Neuronal stem cell (in vitro differentiated cells): ENCODE results near the gene SRGAP3.
A peak's percentile ranks its signal among the peaks of the same experiment; 100 is the strongest.

Source experiments
- DNase-seq: peaks from one replicate; pipeline ENCODE4 v3.0.0-alpha.2; 2013; ENCODE audit warnings: low spot score
- H2AFZ ChIP-seq: one replicate; pipeline ENCODE4 v1.6.1; 2013; ENCODE audit warnings: mild to moderate bottlenecking, low read length, inconsistent platforms
- H2AK5ac ChIP-seq: 2 replicates; pipeline ENCODE4 v1.6.1; 2013; ENCODE audit warnings: low read depth, mild to moderate bottlenecking, inconsistent platforms, low read length, moderate library complexity, mixed read lengths
- H2BK120ac ChIP-seq: 2 replicates; pipeline ENCODE4 v1.6.1; 2013; ENCODE audit warnings: low read depth, mild to moderate bottlenecking, inconsistent platforms, low read length, moderate library complexity, mixed read lengths
- H2BK12ac ChIP-seq: one replicate; pipeline ENCODE4 v1.6.1; 2013; ENCODE audit warnings: low read length, inconsistent platforms
- H2BK15ac ChIP-seq: 2 replicates; pipeline ENCODE4 v1.6.1; 2013; ENCODE audit warnings: mild to moderate bottlenecking, low read length, inconsistent platforms, mixed read lengths
- H2BK5ac ChIP-seq: one replicate; pipeline ENCODE4 v1.6.1; 2013; ENCODE audit warnings: inconsistent platforms, mild to moderate bottlenecking, low read length, moderate library complexity
- H3K14ac ChIP-seq: one replicate; pipeline ENCODE4 v1.6.1; 2013; ENCODE audit warnings: low read length, inconsistent platforms
- H3K18ac ChIP-seq: 2 replicates; pipeline ENCODE4 v1.6.1; 2013; ENCODE audit warnings: low read length, inconsistent platforms
- H3K23ac ChIP-seq: 2 replicates; pipeline ENCODE4 v1.6.1; 2013; ENCODE audit warnings: low read depth, mild to moderate bottlenecking, mixed read lengths, low read length, inconsistent platforms; ENCODE audit not compliant: poor library complexity
- H3K27ac ChIP-seq: replicated peaks from 3 replicates; pipeline ENCODE4 v1.5.1; 2013; ENCODE audit warnings: low read length, inconsistent platforms
- H3K27me3 ChIP-seq, 3 experiments: 2 replicates each; pipeline ENCODE4 v1.6.1; 2013; ENCODE audit warnings: low read length in 3 of 3, mild to moderate bottlenecking in 2 of 3, inconsistent platforms in 1 of 3, low read depth in 1 of 3, mixed read lengths in 1 of 3, moderate library complexity in 1 of 3; ENCODE audit not compliant: control insufficient read depth in 3 of 3, insufficient read depth in 3 of 3
- H3K36me3 ChIP-seq, 2 donors: replicated peaks in 1 of 2; 2 replicates each; pipeline ENCODE4 v1.6.1; 2013; ENCODE audit warnings: low read length in 2 of 2; ENCODE audit not compliant: control insufficient read depth in 2 of 2, insufficient read depth in 2 of 2
- H3K4ac ChIP-seq: 2 replicates; pipeline ENCODE4 v1.6.1; 2013; ENCODE audit warnings: inconsistent platforms, mild to moderate bottlenecking, low read length, moderate library complexity
- H3K4me1 ChIP-seq, 2 donors: 1 replicate in 1 of 2; 2 replicates in 1 of 2; pipeline ENCODE4 v1.6.1; 2013; ENCODE audit warnings: low read length in 2 of 2, low read depth in 1 of 2; ENCODE audit not compliant: control insufficient read depth in 2 of 2, insufficient read depth in 1 of 2
- H3K4me2 ChIP-seq: one replicate; pipeline ENCODE4 v1.6.1; 2013; ENCODE audit warnings: mild to moderate bottlenecking, low read length, inconsistent platforms; ENCODE audit not compliant: insufficient read depth, poor library complexity, severe bottlenecking
- H3K4me3 ChIP-seq, 2 donors: 2 replicates each; pipeline ENCODE4 v1.5.1; 2013; ENCODE audit warnings: low read length in 2 of 2, mild to moderate bottlenecking in 2 of 2, inconsistent platforms in 1 of 2, moderate library complexity in 1 of 2
- H3K79me1 ChIP-seq: one replicate; pipeline ENCODE4 v1.6.1; 2013; ENCODE audit warnings: low read depth, mild to moderate bottlenecking, inconsistent platforms, low read length, moderate library complexity
- H3K9ac ChIP-seq: one replicate; pipeline ENCODE4 v1.6.1; 2013; ENCODE audit warnings: mild to moderate bottlenecking, low read depth, low read length, inconsistent platforms; ENCODE audit not compliant: poor library complexity
- H3K9me3 ChIP-seq, 2 donors: replicated peaks in 1 of 2; 2 replicates each; pipeline versions ENCODE3 to v1.6.1; 2013; ENCODE audit warnings: low read length in 2 of 2, mild to moderate bottlenecking in 2 of 2, inconsistent platforms in 1 of 2, low read depth in 1 of 2, mixed read lengths in 1 of 2, moderate library complexity in 1 of 2; ENCODE audit not compliant: control insufficient read depth in 2 of 2, insufficient read depth in 1 of 2
- H4K8ac ChIP-seq: one replicate; pipeline ENCODE4 v1.6.1; 2013; ENCODE audit warnings: low read depth, mild to moderate bottlenecking, inconsistent platforms, low read length, moderate library complexity
- H4K91ac ChIP-seq: one replicate; pipeline ENCODE4 v1.6.1; 2013; ENCODE audit warnings: low read length, low read depth, mild to moderate bottlenecking, inconsistent platforms; ENCODE audit not compliant: poor library complexity
- WGBS, 2 donors: extraction: QIAGEN DNeasy Blood & Tissue Kit; methylation state at CpG; one replicate each; pipeline ENCODE4 v1.1.7; 2013; ENCODE audit warnings: missing lambda C conversion rate in 2 of 2, mixed read lengths in 1 of 2; ENCODE audit not compliant: insufficient read length in 2 of 2, insufficient replicate concordance in 1 of 2; ENCODE audit errors: extremely low coverage in 2 of 2; 5-methylcytosine and 5-hydroxymethylcytosine counted together

The SRGAP3 gene

GRCh38 chr3:8980756-8981257 lies 268.6 kb downstream of the SRGAP3 start:
- no peak for DNase-seq
- Histone ChIP-seq H2AK5ac (no peak overlapping the region), H2BK120ac (no peak overlapping the region), H2AFZ (no peak overlapping the region), H3K14ac (no peak overlapping the region), H2BK12ac (no peak overlapping the region), H3K27ac (no peak overlapping the region), H3K18ac (peak overlapping the region; percentile 0), H4K91ac (no peak overlapping the region), H4K8ac (no peak overlapping the region), H3K9me3 (peaks cover 2 to 6% of the 10 kb centered on the region in 2 donors), H3K27me3 (no peaks in the 10 kb centered on the region), H2BK15ac (no peak overlapping the region), H3K36me3 (peaks cover 0 to 20% of the 10 kb centered on the region in 2 donors), H3K79me1 (no peaks in the 10 kb centered on the region), H3K4ac (no peak overlapping the region), H3K4me1 (peaks cover 2 to 6% of the 10 kb centered on the region in 2 donors), H3K4me3 (no peak overlapping the region), H3K4me2 (no peak overlapping the region), H3K9ac (no peak overlapping the region), H2BK5ac (peak overlapping the region; percentile 8), H3K23ac (no peak overlapping the region)
- WGBS, 2 donors, result no CpG with 5 or more reads among the region's 6 CpGs

GRCh38 chr3:8979262-8979661 lies 270.2 kb downstream of the SRGAP3 start:
- peaks cover 2 to 6% of the 10 kb centered on the region in 2 donors for H3K9me3 ChIP-seq
- H2BK5ac ChIP-seq, result no peak overlapping the region
- H2BK12ac ChIP-seq, result no peak overlapping the region
- no peak overlapping the region for H3K4me3 ChIP-seq
- peaks cover 2 to 8% of the 10 kb centered on the region in 2 donors for H3K4me1 ChIP-seq
- H3K27me3 ChIP-seq, result no peaks in the 10 kb centered on the region
- H3K23ac ChIP-seq, result no peak overlapping the region
- H3K4me2 ChIP-seq, result no peak overlapping the region
- H4K8ac ChIP-seq, result no peak overlapping the region
- H3K27ac ChIP-seq, result no peak overlapping the region
- H3K4ac ChIP-seq, result no peak overlapping the region
- peaks cover 0 to 5% of the 10 kb centered on the region in 2 donors for H3K36me3 ChIP-seq
- H2BK120ac ChIP-seq, result no peak overlapping the region
- no CpG with 5 or more reads among the region's 1 CpG for WGBS, 2 donors
- H2AFZ ChIP-seq, result no peak overlapping the region
- H3K79me1 ChIP-seq, result no peaks in the 10 kb centered on the region
- no peak overlapping the region for H2BK15ac ChIP-seq
- H3K18ac ChIP-seq, result no peak overlapping the region
- DNase-seq, result no peak
- no peak overlapping the region for H3K14ac ChIP-seq
- H4K91ac ChIP-seq, result no peak overlapping the region
- H3K9ac ChIP-seq, result no peak overlapping the region
- no peak overlapping the region for H2AK5ac ChIP-seq

- Histone ChIP-seq H3K4me3 (no peak overlapping the region), H3K4ac (no peak overlapping the region), H2BK12ac (no peak overlapping the region), H2AFZ (no peak overlapping the region), H4K91ac (no peak overlapping the region), H3K23ac (no peak overlapping the region), H3K9ac (no peak overlapping the region), H2BK120ac (no peak overlapping the region), H3K79me1 (no peaks in the 10 kb centered on the region), H2AK5ac (no peak overlapping the region), H3K27me3 (no peaks in the 10 kb centered on the region), H2BK15ac (no peak overlapping the region), H3K9me3 (peaks cover 2 to 6% of the 10 kb centered on the region in 2 donors), H3K36me3 (no peaks in the 10 kb centered on the region), H3K4me2 (no peak overlapping the region), H3K4me1 (peaks cover 2 to 8% of the 10 kb centered on the region in 2 donors), H4K8ac (no peak overlapping the region), H2BK5ac (no peak overlapping the region), H3K14ac (no peak overlapping the region), H3K18ac (no peak overlapping the region), H3K27ac (no peak overlapping the region)
- no peak for DNase-seq
- no CpG with 5 or more reads among the region's 3 CpGs for WGBS, 2 donors
Observed at GRCh38 chr3:8978551-8978950, 270.9 kb downstream of the SRGAP3 start.

GRCh38 chr3:8976540-8977182 lies 272.8 kb downstream of the SRGAP3 start:
- H3K4me2 ChIP-seq, result no peak overlapping the region
- H3K9me3 ChIP-seq, result peaks cover 2 to 6% of the 10 kb centered on the region in 2 donors
- H2BK15ac ChIP-seq, result no peak overlapping the region
- no peak overlapping the region for H2BK5ac ChIP-seq
- peak overlapping the region; percentile 17 for H3K23ac ChIP-seq
- H3K27me3 ChIP-seq, result no peaks in the 10 kb centered on the region
- no peak overlapping the region for H3K14ac ChIP-seq
- H3K4me1 ChIP-seq, result peaks cover 0 to 3% of the 10 kb centered on the region in 2 donors
- no peak overlapping the region for H3K4ac ChIP-seq
- H3K9ac ChIP-seq, result no peak overlapping the region
- H2AK5ac ChIP-seq, result peak overlapping the region; percentile 57
- peak overlapping the region; percentile 16 for H3K18ac ChIP-seq
- H3K27ac ChIP-seq, result no peak overlapping the region
- no peak overlapping the region for H2BK120ac ChIP-seq
- no peak overlapping the region for H2BK12ac ChIP-seq
- H2AFZ ChIP-seq, result no peak overlapping the region
- H4K91ac ChIP-seq, result no peak overlapping the region
- DNase-seq, result no peak
- no peak overlapping the region for H4K8ac ChIP-seq
- H3K36me3 ChIP-seq, result no peaks in the 10 kb centered on the region
- H3K4me3 ChIP-seq, result no peak overlapping the region
- H3K79me1 ChIP-seq, result no peaks in the 10 kb centered on the region
- WGBS, 2 donors, result no CpG with 5 or more reads among the region's 6 CpGs
